ENCODE results near the gene RAC3. TPM values are rescaled to one million over a fixed set of nuclear protein-coding genes. Genes with fewer than 3 reads are reported as not detected.

The RAC3 gene
- total RNA-seq, 1 experiment from 2014 or later, result 84.8 TPM

DNA sequence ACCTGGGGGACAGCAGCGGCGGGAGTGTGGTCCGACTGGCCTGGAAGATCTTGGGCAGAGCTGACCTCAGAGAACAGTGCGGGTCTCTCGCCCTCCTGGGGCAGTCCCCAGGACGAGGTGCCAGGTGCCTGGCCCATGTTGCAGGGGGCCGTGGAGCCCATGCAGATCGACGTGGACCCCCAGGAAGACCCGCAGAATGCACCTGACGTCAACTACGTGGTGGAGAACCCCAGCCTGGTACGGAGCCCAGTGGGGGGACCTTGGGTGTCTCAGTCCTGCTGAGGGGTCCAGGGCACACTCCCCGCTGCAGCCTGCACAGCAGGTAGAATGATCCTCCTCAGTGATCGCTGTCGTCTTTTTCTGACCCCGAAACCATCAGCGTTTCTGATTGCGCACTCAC is 21.7 kb downstream of the RAC3 start:
- Histone ChIP-seq H3K4me2 (ENCODE audit: insufficient read depth, insufficient read length, low read length) (peak overlapping the region; percentile 72), H3K18ac (ENCODE audit: insufficient read length, low read depth, low read length) (no peak overlapping the region), H2AFZ (ENCODE audit: low read length) (no peak overlapping the region), H3K79me1 (ENCODE audit: insufficient read depth, low read depth, low read length, poor library complexity, severe bottlenecking) (peaks cover 2% of the 10 kb centered on the region), H2BK5ac (ENCODE audit: insufficient read length, low read length) (no peak overlapping the region), H3K23me2 (ENCODE audit: insufficient read length, low read depth, low read length, poor library complexity, severe bottlenecking) (no peaks in the 10 kb centered on the region), H3K23ac (ENCODE audit: insufficient read length, low read depth, low read length) (no peak overlapping the region), H4K20me1 (ENCODE audit: control insufficient read depth, insufficient read depth, insufficient read length) (peaks cover 3% of the 10 kb centered on the region), H3K9ac (ENCODE audit: extremely low read depth, insufficient read length, low read length) (no peak overlapping the region), H4K5ac (ENCODE audit: insufficient read length, low read depth, low read length) (no peak overlapping the region), H4K8ac (replicated peaks; ENCODE audit: insufficient read length, low read depth, low read length) (no peak overlapping the region), H2BK120ac (ENCODE audit: low read depth, low read length, poor library complexity, severe bottlenecking) (no peak overlapping the region), H4K91ac (ENCODE audit: insufficient read length, low read depth, low read length) (no peak overlapping the region), H2AK5ac (ENCODE audit: insufficient read length, low read length) (no peak overlapping the region), H3K56ac (ENCODE audit: insufficient read length, low read depth, low read length) (no peak overlapping the region), H2BK20ac (ENCODE audit: low read depth, low read length, poor library complexity, severe bottlenecking) (no peak overlapping the region), H2BK12ac (ENCODE audit: insufficient read length, low read depth, low read length) (no peak overlapping the region), H3T11ph (ENCODE audit: low read length) (no peak overlapping the region), H3K27me3 (ENCODE audit: insufficient read depth, low read length) (no peaks in the 10 kb centered on the region), H3K4ac (ENCODE audit: low read depth, low read length) (no peak overlapping the region), H3K79me2 (ENCODE audit: insufficient read depth, low read length) (no peaks in the 10 kb centered on the region), H2BK15ac (ENCODE audit: low read depth, low read length) (no peak overlapping the region), H3K9me3 (ENCODE audit: control insufficient read depth, low read depth, low read length) (no peaks in the 10 kb centered on the region), H3K14ac (ENCODE audit: insufficient read depth, low read length) (no peak overlapping the region), H3K4me1 (ENCODE audit: insufficient read depth, low read length) (no peaks in the 10 kb centered on the region), H3K27ac (ENCODE audit: insufficient read length, low read depth, low read length) (no peak overlapping the region)
- H3K4me1 Mint-ChIP-seq, result peaks cover 0 to 13% of the 10 kb centered on the region in 2 experiments; a peak in 2 of 4 replicates
- no peak overlapping the region for H3K27ac Mint-ChIP-seq
- TF ChIP-seq, protein P1, sequence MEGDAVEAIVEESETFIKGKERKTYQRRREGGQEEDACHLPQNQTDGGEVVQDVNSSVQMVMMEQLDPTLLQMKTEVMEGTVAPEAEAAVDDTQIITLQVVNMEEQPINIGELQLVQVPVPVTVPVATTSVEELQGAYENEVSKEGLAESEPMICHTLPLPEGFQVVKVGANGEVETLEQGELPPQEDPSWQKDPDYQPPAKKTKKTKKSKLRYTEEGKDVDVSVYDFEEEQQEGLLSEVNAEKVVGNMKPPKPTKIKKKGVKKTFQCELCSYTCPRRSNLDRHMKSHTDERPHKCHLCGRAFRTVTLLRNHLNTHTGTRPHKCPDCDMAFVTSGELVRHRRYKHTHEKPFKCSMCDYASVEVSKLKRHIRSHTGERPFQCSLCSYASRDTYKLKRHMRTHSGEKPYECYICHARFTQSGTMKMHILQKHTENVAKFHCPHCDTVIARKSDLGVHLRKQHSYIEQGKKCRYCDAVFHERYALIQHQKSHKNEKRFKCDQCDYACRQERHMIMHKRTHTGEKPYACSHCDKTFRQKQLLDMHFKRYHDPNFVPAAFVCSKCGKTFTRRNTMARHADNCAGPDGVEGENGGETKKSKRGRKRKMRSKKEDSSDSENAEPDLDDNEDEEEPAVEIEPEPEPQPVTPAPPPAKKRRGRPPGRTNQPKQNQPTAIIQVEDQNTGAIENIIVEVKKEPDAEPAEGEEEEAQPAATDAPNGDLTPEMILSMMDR (conservative IDR thresholded peaks at IDR 0.05), result no peak
- H3K27me3 Mint-ChIP-seq (ENCODE audit: low read depth), result no peaks in the 10 kb centered on the region; the same call in 1 of the 2 replicates
- no peaks in the 10 kb centered on the region for H3K9me3 Mint-ChIP-seq
- no peak for DNase-seq
- peaks cover 4 to 44% (median 39%) of the 10 kb centered on the region in 3 experiments; a peak in 5 of 7 replicates for H3K36me3 Mint-ChIP-seq (ENCODE audit: insufficient read depth in 1 of 3, low read depth in 3 of 3)
- H3K4me3 Mint-ChIP-seq, result peak overlapping the region; percentile 83 to 89
- no CpG with 5 or more reads among the region's 19 CpGs for WGBS (ENCODE audit: extremely low coverage, insufficient read length, low lambda C conversion rate)

Data from H9 (cell line).